ENCODE measurements around the gene GFM2.
A peak's percentile ranks its signal among the peaks of the same experiment; 100 is the strongest.
"Not testable (repeated sequence)": the region's sequence is repeated elsewhere in the genome, so short reads cannot be mapped to it uniquely, and the experiment has no call there.

GFM2 gene, protein sequence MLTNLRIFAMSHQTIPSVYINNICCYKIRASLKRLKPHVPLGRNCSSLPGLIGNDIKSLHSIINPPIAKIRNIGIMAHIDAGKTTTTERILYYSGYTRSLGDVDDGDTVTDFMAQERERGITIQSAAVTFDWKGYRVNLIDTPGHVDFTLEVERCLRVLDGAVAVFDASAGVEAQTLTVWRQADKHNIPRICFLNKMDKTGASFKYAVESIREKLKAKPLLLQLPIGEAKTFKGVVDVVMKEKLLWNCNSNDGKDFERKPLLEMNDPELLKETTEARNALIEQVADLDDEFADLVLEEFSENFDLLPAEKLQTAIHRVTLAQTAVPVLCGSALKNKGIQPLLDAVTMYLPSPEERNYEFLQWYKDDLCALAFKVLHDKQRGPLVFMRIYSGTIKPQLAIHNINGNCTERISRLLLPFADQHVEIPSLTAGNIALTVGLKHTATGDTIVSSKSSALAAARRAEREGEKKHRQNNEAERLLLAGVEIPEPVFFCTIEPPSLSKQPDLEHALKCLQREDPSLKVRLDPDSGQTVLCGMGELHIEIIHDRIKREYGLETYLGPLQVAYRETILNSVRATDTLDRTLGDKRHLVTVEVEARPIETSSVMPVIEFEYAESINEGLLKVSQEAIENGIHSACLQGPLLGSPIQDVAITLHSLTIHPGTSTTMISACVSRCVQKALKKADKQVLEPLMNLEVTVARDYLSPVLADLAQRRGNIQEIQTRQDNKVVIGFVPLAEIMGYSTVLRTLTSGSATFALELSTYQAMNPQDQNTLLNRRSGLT

GRCh38 chr5:74766849-74767578 lies at the start of gene GFM2, which contains the start of gene NSA2:
TSS of gene GFM2 (minus strand) at chr5:74767117. CDS start at chr5:74763742, 3,375 bp downstream.
TSS of gene NSA2 (plus strand) at chr5:74767249. CDS start at chr5:74767361, 112 bp downstream.
- in situ Hi-C loops (cut with HindIII; ENCODE audit: low sequenced_read_pairs): no loop called here
- peak; percentile 90 for DNase-seq (ENCODE audit: low read depth)
- peak within 1 kb of the TSS; percentile 96 for H3K4me3 ChIP-seq (ENCODE audit: low read depth, low read length)
- TF ChIP-seq, protein P1, sequence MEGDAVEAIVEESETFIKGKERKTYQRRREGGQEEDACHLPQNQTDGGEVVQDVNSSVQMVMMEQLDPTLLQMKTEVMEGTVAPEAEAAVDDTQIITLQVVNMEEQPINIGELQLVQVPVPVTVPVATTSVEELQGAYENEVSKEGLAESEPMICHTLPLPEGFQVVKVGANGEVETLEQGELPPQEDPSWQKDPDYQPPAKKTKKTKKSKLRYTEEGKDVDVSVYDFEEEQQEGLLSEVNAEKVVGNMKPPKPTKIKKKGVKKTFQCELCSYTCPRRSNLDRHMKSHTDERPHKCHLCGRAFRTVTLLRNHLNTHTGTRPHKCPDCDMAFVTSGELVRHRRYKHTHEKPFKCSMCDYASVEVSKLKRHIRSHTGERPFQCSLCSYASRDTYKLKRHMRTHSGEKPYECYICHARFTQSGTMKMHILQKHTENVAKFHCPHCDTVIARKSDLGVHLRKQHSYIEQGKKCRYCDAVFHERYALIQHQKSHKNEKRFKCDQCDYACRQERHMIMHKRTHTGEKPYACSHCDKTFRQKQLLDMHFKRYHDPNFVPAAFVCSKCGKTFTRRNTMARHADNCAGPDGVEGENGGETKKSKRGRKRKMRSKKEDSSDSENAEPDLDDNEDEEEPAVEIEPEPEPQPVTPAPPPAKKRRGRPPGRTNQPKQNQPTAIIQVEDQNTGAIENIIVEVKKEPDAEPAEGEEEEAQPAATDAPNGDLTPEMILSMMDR (IDR thresholded peaks at IDR 0.05; ENCODE audit: low read depth, low read length, missing control alignments): no peak

DNA sequence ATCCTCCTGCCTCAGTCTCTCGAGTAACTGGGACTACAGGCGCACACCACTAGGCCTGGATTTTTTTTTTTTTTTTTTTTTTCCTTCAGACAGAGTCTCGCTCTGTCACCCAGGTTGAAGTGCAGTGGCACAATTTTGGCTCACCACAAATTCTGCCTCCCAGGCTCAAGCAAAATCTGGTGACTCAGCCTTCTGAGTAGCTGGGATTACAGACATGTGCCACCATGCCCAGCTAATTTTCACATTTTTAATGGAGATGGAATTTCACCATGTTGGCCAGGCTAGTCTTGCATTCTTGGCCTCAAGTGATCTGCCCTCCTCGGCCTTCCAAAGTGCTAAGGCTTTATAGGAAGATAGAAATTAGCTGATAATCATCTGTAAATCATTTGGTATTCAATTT lies 44.0 kb upstream of the GFM2 start:
- in situ Hi-C loops (cut with HindIII; ENCODE audit: low sequenced_read_pairs): no loop called here
- no peak for DNase-seq (ENCODE audit: low read depth)

GRCh38 chr5:74801941-74802340 lies 35.0 kb upstream of the GFM2 start:
- TF ChIP-seq, protein P1 (IDR thresholded peaks at IDR 0.05; ENCODE audit: low read depth, low read length, missing control alignments): no peak
- DNase-seq (ENCODE audit: low read depth): no peak
- in situ Hi-C loops (cut with HindIII; ENCODE audit: low sequenced_read_pairs): no loop called here
- no peak overlapping the region for H3K4me3 ChIP-seq (ENCODE audit: low read depth, low read length)

More for the DNA sequence above, 44.0 kb upstream of the GFM2 start:
- no peak overlapping the region for H3K4me3 ChIP-seq (ENCODE audit: low read depth, low read length)
- TF ChIP-seq, protein P1 (IDR thresholded peaks at IDR 0.05; ENCODE audit: low read depth, low read length, missing control alignments): no peak

- H3K4me3 ChIP-seq (ENCODE audit: low read depth, low read length): no peak overlapping the region
- in situ Hi-C loops (cut with HindIII; ENCODE audit: low sequenced_read_pairs): no loop called here
- TF ChIP-seq, protein P1 (IDR thresholded peaks at IDR 0.05; ENCODE audit: low read depth, low read length, missing control alignments): no peak
- no peak for DNase-seq (ENCODE audit: low read depth)
These were observed 34.3 kb upstream of the GFM2 start for GRCh38 chr5:74801197-74801596.

DNA sequence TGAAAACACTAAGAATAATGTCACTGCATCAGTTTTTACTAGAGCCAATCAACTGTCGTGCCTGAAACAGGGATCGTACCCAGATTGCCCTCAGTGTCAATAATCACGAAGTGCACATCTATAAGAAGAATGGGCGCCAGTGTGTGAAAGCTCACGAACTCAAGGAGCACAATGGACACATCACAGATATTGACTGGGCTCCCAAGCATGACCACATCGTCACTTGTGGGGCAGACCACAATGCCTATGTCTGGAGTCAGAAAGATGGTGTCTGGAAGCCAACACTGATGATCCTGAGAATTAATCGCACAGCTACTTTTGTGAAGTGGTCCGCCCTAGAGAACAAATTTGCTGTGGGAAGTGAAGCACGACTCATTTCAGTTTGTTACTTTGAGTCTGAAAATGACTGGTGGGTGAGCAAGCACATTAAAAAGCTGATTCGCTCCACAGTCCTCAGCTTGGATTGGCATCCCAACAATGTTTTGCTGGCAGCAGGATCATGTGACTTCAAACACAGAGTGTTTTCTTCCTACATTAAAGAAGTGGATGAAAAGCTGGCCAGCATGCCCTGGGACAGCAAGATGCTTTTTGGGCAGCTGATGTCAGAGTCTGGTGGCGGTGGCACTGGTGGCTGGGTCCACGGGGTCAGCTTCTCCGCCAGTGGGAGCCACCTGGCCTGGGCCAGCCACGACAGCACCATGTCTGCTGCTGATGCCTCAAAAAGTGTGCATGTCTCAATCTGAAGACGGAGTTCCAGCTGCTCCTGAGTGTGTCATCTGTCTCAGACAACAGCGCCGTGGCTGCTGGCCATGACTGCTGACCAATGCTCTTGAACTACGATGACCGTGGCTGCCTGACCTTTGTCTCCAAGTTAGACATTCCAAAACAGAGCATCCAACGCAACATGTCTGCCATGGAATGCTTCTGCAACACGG lies 32.3 kb upstream of the GFM2 start:
- DNase-seq (ENCODE audit: low read depth): no peak
- TF ChIP-seq, protein P1 (IDR thresholded peaks at IDR 0.05; ENCODE audit: low read depth, low read length, missing control alignments): no peak
- in situ Hi-C loops (cut with HindIII; ENCODE audit: low sequenced_read_pairs): no loop called here
- no peak overlapping the region for H3K4me3 ChIP-seq (ENCODE audit: low read depth, low read length)

- H3K4me3 ChIP-seq (ENCODE audit: low read depth, low read length); DNase-seq (ENCODE audit: low read depth); in situ Hi-C loops (cut with HindIII; ENCODE audit: low sequenced_read_pairs): not testable (repeated sequence)
These were observed 24.8 kb upstream of the GFM2 start for GRCh38 chr5:74791669-74792068.
